KMS-11 (cell line): ENCODE data around the gene USP48.
"Not testable (repeated sequence)": the region's sequence is repeated elsewhere in the genome, so short reads cannot be mapped to it uniquely, and the experiment has no call there.

Experiments
- H2AFZ ChIP-seq: fragments of 200-600 bp; sonication (generic); 2 replicates; pipeline ENCODE4 v1.6.1; 2016; ENCODE audit warnings: antibody characterized with exemption, mixed run types, low read depth
- H3K27ac ChIP-seq: fragments of 200-600 bp; sonication (generic); 2 replicates; pipeline ENCODE4 v1.6.1; 2016; ENCODE audit warnings: mild to moderate bottlenecking, mixed run types
- H3K27me3 ChIP-seq: fragments of 200-600 bp; sonication (generic); 2 replicates; pipeline ENCODE4 v1.6.1; 2017; ENCODE audit warnings: mild to moderate bottlenecking, low read depth, mixed run types, moderate library complexity; ENCODE audit not compliant: insufficient read depth
- H3K36me3 ChIP-seq: fragments of 200-600 bp; sonication (generic); 2 replicates; pipeline ENCODE4 v1.6.1; 2017; ENCODE audit warnings: mild to moderate bottlenecking, mixed run types; ENCODE audit not compliant: insufficient read depth
- H3K4me1 ChIP-seq: fragments of 200-600 bp; sonication (generic); 2 replicates; pipeline ENCODE4 v1.6.1; 2016; ENCODE audit warnings: mild to moderate bottlenecking, low read depth, mixed run types; ENCODE audit not compliant: poor library complexity, severe bottlenecking
- H3K4me2 ChIP-seq: fragments of 200-600 bp; sonication (generic); 2 replicates; pipeline ENCODE4 v1.7.0; 2016; ENCODE audit warnings: mild to moderate bottlenecking, mixed run types
- H3K4me3 ChIP-seq: fragments of 200-600 bp; sonication (generic); IDR thresholded peaks from 2 replicates; pipeline ENCODE4 v1.6.1; 2017; ENCODE audit warnings: low read depth, low read length, mixed read lengths; ENCODE audit not compliant: insufficient read depth
- H3K79me2 ChIP-seq: fragments of 200-600 bp; sonication (generic); 2 replicates; pipeline ENCODE4 v1.6.1; 2016; ENCODE audit warnings: low read depth, mixed run types; ENCODE audit not compliant: insufficient read depth
- H3K9ac ChIP-seq: fragments of 200-600 bp; sonication (generic); 2 replicates; pipeline ENCODE4 v1.6.1; 2016; ENCODE audit warnings: mild to moderate bottlenecking, mixed run types
- H4K20me1 ChIP-seq: fragments of 200-600 bp; sonication (generic); 2 replicates; pipeline ENCODE4 v1.6.1; 2016; ENCODE audit warnings: mild to moderate bottlenecking, mixed run types; ENCODE audit not compliant: insufficient read depth
- TF ChIP-seq, protein P1 (sequence below): fragments of 200-600 bp; sonication (generic); conservative IDR thresholded peaks from 2 replicates; pipeline ENCODE4 v1.6.1; 2017; ENCODE audit warnings: low read depth, mild to moderate bottlenecking, antibody characterized with exemption, low read length, moderate library complexity, mixed read lengths

The USP48 gene

DNA sequence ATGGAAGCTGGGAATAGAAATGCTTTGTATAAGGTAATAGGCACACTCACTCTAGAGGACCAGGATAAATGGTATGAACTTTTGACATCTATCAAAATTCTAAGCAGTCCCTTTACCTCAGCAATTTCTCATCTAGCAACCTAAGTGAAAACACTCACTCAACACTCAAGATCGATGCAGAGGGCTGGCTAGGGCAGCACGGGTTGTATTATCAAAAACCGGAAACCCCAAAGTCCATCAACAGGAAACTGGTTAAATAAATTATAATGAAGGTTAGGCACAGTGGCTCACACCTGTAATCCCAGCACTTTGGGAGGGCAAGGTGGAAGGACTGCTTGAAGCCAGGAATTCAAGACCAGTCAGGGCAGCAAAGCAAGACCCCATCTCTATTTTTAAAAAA lies 9.4 kb downstream of the USP48 start:
- peaks cover 99% of the 10 kb centered on the region for H3K79me2 ChIP-seq
- H3K27me3 ChIP-seq: no peaks in the 10 kb centered on the region
- TF ChIP-seq, protein P1, sequence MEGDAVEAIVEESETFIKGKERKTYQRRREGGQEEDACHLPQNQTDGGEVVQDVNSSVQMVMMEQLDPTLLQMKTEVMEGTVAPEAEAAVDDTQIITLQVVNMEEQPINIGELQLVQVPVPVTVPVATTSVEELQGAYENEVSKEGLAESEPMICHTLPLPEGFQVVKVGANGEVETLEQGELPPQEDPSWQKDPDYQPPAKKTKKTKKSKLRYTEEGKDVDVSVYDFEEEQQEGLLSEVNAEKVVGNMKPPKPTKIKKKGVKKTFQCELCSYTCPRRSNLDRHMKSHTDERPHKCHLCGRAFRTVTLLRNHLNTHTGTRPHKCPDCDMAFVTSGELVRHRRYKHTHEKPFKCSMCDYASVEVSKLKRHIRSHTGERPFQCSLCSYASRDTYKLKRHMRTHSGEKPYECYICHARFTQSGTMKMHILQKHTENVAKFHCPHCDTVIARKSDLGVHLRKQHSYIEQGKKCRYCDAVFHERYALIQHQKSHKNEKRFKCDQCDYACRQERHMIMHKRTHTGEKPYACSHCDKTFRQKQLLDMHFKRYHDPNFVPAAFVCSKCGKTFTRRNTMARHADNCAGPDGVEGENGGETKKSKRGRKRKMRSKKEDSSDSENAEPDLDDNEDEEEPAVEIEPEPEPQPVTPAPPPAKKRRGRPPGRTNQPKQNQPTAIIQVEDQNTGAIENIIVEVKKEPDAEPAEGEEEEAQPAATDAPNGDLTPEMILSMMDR: no peak
- H3K27ac ChIP-seq: no peak overlapping the region; the same call in 1 of the 2 replicates
- no peaks in the 10 kb centered on the region for H3K36me3 ChIP-seq
- H3K4me1 ChIP-seq: peaks cover 31% of the 10 kb centered on the region
- no peak overlapping the region for H3K9ac ChIP-seq
- H2AFZ ChIP-seq: no peak overlapping the region
- H3K4me3 ChIP-seq: no peak overlapping the region
- H3K4me2 ChIP-seq: no peak overlapping the region
- H4K20me1 ChIP-seq: 0 out of 2 replicates have a peak, but pooled peaks cover 4% of the 10 kb centered on the region

DNA sequence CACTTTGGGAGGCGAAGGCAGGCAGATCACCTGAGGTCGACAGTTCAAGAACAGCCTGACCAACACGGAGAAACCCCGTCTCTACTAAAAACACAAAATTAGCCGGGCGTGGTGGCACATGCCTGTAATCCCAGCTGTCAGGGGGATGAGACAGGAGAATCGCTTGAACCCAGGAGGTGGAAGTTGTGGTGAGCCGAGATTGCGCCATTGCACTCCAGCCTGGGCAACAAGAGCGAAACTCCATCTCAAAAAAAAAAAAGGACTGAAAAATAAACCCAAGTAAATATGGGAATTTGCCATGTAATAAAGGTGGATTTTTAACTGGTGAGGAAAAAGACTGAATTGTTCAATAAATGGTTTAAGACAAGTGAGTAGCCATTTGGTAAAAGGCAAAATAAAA lies 11.3 kb downstream of the USP48 start:
- not testable (repeated sequence) for H3K4me3 ChIP-seq, H3K36me3 ChIP-seq, H4K20me1 ChIP-seq, H3K9ac ChIP-seq, H2AFZ ChIP-seq, H3K27me3 ChIP-seq, H3K4me2 ChIP-seq, H3K27ac ChIP-seq
- Histone ChIP-seq H3K79me2 (peaks cover 98% of the 10 kb centered on the region), H3K4me1 (peaks cover 37% of the 10 kb centered on the region)

DNA sequence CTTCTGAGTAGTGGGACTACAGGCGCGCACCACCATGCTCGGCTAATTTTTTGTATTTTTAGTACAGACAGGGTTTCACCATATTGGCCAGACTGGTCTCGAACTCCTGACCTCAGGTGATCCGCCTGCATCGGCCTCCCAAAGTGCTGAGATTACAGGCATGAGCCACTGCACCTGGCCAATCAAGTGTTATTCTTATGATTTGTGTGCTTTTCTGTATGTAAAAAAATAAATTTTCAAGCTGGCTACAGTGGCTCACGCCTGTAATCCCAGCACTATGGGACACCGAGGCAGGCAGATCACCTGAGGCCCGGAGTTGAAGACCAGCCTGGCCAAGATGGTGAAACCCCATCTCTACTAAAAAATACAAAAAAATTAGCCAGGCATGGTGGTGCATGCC lies 12.3 kb downstream of the USP48 start:
- H3K4me3 ChIP-seq, H3K9ac ChIP-seq, H3K27ac ChIP-seq, H3K36me3 ChIP-seq, H3K4me2 ChIP-seq, H4K20me1 ChIP-seq, H2AFZ ChIP-seq, H3K27me3 ChIP-seq: not testable (repeated sequence)
- Histone ChIP-seq H3K79me2 (peaks cover 98% of the 10 kb centered on the region), H3K4me1 (peaks cover 28% of the 10 kb centered on the region)

DNA sequence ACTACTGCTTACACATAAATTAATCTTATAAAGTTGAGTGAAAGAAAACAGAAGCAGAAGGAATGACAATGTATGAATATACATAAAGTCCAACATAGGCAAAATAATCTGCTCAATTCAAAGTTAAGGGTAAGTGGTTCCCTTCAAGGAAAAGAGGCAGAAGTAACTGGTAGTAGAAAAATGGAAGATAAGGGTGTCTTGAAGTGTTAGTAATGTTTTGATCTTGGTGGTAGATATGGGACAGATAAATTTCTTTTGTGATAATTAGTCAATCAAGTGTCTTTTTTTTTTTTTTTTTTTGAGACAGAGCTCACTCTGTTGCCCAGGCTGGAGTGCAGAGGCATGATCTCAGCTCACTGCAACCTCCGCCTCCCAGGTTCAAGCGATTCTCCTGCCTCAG lies 12.7 kb downstream of the USP48 start:
- H3K9ac ChIP-seq: no peak overlapping the region
- H3K4me2 ChIP-seq: no peak overlapping the region
- H3K4me1 ChIP-seq: peaks cover 32% of the 10 kb centered on the region
- H3K27me3 ChIP-seq: no peaks in the 10 kb centered on the region
- TF ChIP-seq, protein P1: no peak
- no peak overlapping the region for H3K4me3 ChIP-seq
- no peak overlapping the region for H3K27ac ChIP-seq
- no peak overlapping the region for H2AFZ ChIP-seq
- H3K79me2 ChIP-seq: peaks cover 98% of the 10 kb centered on the region
- H4K20me1 ChIP-seq: no peaks in the 10 kb centered on the region
- no peaks in the 10 kb centered on the region for H3K36me3 ChIP-seq

DNA sequence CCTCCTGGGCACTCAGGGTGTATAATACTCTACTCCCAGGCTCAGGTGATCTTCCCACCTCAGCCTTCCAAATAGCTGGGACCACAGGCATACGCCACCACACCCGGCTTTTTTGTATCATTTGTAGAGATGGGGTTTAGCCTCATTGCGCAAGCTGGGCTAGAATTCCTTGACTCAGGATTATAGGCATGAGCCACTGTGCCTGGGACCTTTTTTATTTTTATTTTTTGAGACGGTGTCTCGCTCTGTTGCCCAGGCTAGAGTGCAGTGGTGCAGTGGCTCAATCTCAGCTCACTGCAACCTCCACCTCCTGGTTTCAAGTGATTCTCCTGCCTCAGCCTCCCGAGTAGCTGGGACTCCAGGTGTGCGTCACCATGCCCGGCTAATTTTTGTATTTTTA lies 15.8 kb downstream of the USP48 start:
- Histone ChIP-seq H3K4me1 (peaks cover 30% of the 10 kb centered on the region), H3K79me2 (peaks cover 97% of the 10 kb centered on the region)
- not testable (repeated sequence) for H3K4me3 ChIP-seq, H3K27me3 ChIP-seq, H3K4me2 ChIP-seq, H3K9ac ChIP-seq, H2AFZ ChIP-seq, H3K27ac ChIP-seq, H4K20me1 ChIP-seq, H3K36me3 ChIP-seq

DNA sequence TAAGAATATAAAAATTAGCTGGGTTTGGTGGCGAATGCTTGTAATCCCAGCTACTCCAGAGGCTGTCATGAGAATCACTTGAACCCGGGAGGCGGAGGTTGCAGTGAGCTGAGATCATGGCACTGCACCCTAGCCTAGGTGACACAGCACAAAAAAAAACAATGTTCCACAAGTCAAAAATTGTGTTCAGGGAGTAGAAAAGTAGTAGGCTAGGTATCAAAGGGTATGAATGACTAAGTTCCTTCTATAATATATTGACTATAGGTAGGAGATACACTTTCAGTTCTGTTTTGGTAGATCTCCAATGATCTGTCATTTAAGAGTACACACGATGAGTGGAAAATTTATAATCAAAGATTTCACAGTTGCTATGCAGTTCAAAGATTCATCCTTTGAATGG lies 16.7 kb downstream of the USP48 start:
- H3K27ac ChIP-seq: no peak overlapping the region
- no peak overlapping the region for H3K4me2 ChIP-seq
- no peaks in the 10 kb centered on the region for H4K20me1 ChIP-seq

More for the DNA sequence above, 16.7 kb downstream of the USP48 start:
- H2AFZ ChIP-seq: no peak overlapping the region
- H3K9ac ChIP-seq: no peak overlapping the region
- peaks cover 30% of the 10 kb centered on the region for H3K4me1 ChIP-seq
- peaks cover 96% of the 10 kb centered on the region for H3K79me2 ChIP-seq
- H3K27me3 ChIP-seq: no peaks in the 10 kb centered on the region
- no peak overlapping the region for H3K4me3 ChIP-seq
- TF ChIP-seq, protein P1: no peak
- H3K36me3 ChIP-seq: no peaks in the 10 kb centered on the region
